HG03045 (cell line): Measurements from ENCODE around the gene QRICH1.

Experiments
- ATAC-seq: cut with Tn5 transposase; IDR thresholded peaks from one replicate; pipeline ENCODE4 v1.9.1; 2021; ENCODE audit warnings: mild to moderate bottlenecking, moderate library complexity; ENCODE audit not compliant: unreplicated experiment

Gene QRICH1

DNA sequence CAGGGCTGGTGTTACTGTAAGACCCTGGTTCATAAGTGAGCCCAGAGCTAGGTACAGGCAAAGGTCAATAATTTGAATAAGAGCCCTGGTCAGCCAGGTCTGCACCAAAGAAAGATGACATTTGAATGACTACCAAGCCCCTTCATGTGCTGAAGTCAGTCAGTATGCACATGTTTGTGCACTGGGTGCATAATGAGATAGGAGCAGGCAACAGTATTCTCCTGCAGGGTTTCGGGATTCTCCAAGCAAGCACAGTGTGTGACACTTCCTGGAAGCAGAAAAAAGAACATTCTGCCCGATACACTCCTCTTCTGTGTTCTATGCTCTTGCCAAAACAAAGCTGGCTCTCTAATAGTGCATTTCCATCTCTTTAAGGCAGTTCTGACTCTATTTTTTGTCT, 59.2 kb downstream of the QRICH1 start:
- ATAC-seq, result no peak

DNA sequence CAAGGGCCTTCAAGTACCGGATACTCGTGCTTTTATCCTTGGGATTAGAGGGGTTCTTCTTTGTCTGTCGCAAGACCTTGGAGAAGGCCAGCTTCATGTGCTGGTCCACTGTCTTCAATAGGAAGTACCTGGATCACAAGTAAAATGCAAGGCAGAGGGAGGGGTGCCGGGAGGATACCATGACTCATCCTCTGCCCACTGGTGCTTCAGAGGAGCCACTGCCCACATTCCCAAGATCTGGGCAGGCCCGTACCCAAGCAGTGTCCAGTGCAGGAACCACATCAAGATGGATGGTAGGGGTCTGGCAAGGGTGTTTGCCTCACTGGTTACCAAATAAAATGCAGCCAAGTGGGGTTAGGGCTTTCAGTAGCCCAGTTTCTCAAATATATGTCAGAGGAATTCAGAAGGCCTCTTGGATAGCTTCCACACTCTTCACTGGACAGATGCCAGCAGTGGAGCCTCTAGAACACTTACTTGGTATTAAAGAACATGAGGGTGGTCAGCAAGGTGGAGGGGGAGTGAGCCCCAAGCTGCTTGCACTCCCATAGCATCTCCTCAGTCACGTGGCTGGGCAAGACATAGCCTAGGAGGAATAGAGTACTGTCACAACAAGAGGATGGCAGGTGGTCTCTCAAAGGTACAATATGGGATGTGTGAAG, 61.1 kb downstream of the QRICH1 start:
- ATAC-seq, result no peak

GRCh38 chr3:49030321-49030720, 63.5 kb downstream of the QRICH1 start:
- ATAC-seq, result no peak

DNA sequence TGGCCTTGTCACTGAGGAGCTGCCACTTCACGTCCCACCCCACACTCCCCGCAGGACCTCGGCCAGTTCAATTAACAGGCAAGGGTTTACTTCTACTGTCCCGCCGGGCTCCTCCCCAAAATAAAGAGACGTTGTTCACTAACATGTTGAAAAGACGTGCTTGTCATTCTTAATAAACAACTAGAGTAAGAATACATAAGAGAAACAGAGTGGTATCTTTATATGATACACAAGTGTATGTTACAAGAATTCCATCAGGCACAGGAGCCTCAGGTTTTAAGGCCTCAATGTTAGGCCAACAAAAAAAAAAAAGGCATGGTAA, 64.3 kb downstream of the QRICH1 start:
- ATAC-seq, result no peak

DNA sequence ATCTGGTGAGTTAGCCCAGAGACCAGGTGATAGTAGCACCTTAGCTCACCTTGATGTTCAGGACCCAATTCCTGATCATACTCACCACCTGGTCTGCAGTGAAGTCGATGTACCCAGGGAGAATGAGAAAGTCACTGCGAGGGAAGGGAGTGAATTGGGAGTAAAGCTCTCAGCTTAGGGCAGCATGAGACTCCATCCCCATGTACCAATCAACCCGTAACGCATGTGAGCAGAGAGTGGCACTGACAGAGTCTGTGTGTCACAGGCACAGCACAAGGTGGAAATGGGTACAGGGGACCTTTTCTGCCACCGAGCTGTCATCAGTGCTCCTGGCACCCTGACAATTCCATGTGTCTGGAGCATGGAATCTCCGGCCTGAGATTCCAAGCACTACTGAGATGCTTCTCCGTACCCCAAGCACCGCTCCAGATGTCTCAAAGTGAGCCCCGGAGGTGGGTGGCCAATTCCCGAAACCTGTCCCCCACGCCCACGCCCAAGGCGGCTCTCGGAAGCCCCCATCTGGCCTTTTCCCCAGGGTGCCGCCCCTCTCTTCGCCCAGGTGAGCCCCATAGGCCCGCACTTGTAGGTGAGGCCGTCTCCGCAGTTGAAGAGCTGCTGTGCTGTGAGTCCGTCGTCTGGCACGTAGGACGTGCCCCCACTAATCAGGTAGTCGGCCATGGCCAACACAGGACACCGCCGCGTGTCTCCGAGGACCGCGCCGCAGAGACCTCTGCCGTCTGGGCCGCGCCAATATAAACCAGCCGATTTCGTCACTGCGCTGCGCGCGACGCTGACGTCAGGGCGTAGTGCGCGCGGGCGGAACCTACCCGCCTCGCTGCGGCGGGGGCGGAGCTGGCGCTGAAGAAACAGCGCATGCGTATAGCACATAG, 65.0 kb downstream of the QRICH1 start, which contains the start of gene IMPDH2:
Gene IMPDH2 (minus strand): TSS at position 726 of the 890 bp plus-strand sequence. CDS start 48 bp downstream, at position 678.
- ATAC-seq, result peak; percentile 90

GRCh38 chr3:49028298-49028672, 65.6 kb downstream of the QRICH1 start:
- no peak for ATAC-seq

- ATAC-seq, result no peak
Observed at GRCh38 chr3:49027634-49028033, 66.2 kb downstream of the QRICH1 start.

DNA sequence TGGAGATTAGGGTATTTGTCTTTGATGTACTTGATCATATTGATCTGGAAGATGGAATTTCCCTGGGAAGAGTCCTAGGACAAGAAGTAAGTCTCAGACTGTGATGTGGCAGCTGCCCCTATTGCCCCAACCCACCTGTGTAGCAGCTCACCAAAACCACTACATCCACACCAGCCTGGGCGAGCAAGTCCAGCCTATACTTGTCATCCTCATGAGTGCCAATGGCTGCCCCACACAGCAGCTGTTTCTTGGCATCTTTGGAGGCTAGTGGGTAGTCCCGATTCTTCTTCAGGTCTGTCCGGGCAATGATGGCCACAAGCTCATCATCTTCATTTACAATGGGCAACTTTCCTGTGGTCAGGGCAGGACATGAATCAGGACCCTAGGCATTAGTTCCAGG, 67.3 kb downstream of the QRICH1 start:
- ATAC-seq, result no peak

GRCh38 chr3:49025793-49026520, 67.9 kb downstream of the QRICH1 start:
- ATAC-seq, result no peak

DNA sequence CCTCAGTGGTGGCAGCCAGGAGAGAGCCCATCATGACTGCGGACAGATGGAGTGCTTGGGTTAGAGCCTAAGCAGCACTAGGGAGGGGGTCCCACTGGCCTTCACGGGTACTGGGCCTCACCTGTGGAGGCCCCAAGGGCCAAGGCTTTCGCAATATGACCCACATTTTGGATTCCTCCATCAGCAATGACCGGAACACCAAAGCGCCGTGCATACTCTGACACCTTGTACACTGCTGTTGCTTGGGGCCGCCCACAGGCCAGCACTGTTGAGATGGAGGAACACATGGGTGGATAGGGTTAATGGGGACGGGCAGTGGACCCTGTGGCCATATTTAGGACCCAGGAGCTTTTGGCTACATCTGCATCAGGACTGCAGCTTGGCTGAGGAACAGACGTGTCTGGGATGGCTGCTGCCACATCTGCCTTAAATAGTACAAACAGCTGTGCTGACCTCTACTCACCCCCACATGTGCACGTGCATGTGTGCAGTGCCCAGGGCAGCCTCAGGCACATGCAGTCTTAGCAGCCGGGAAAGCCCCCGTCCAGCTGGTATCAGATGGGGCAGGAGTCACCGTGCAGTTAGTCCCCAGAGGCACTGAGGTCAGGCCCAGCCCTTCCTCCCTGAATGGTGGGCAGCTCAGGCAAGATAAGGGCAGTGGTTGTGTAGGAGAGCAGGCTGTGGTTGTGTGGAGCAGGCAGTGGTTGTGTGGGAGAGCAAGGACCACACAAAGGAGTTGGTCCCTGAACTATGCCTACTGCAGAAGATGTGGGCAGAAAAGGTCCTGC, 68.7 kb downstream of the QRICH1 start:
- ATAC-seq, result no peak

GRCh38 chr3:49024449-49024848, 69.4 kb downstream of the QRICH1 start:
- ATAC-seq, result no peak

DNA sequence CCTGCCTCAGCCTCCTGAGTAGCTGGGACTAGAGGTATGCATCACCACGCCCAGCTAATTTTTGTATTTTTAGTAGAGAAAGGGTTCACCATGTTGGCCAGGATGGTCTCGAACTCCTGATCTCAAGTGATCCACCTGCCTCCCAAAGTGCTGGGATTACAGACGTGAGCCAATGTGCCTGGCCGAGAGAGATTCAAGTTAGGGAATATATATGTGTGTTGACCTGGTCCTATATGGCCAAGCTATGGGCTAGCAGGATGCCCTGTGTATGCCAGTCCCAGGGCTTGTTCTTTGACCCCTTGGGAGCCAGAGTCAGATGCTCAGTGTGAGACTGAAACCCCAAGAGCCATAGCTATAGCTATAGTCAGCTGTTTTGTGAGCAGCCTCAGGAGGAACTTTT, 70.1 kb downstream of the QRICH1 start:
- ATAC-seq, result no peak

GRCh38 chr3:49022688-49023171, 71.1 kb downstream of the QRICH1 start:
- no peak for ATAC-seq

GRCh38 chr3:49021813-49022687, 71.8 kb downstream of the QRICH1 start, which contains the start of gene NDUFAF3:
NDUFAF3 (plus strand) TSS chr3:49022121; CDS start chr3:49022145, 24 bp downstream.
- peak; percentile 50 for ATAC-seq

GRCh38 chr3:49021213-49021812, 72.6 kb downstream of the QRICH1 start:
- ATAC-seq, result peak; percentile 54

DNA sequence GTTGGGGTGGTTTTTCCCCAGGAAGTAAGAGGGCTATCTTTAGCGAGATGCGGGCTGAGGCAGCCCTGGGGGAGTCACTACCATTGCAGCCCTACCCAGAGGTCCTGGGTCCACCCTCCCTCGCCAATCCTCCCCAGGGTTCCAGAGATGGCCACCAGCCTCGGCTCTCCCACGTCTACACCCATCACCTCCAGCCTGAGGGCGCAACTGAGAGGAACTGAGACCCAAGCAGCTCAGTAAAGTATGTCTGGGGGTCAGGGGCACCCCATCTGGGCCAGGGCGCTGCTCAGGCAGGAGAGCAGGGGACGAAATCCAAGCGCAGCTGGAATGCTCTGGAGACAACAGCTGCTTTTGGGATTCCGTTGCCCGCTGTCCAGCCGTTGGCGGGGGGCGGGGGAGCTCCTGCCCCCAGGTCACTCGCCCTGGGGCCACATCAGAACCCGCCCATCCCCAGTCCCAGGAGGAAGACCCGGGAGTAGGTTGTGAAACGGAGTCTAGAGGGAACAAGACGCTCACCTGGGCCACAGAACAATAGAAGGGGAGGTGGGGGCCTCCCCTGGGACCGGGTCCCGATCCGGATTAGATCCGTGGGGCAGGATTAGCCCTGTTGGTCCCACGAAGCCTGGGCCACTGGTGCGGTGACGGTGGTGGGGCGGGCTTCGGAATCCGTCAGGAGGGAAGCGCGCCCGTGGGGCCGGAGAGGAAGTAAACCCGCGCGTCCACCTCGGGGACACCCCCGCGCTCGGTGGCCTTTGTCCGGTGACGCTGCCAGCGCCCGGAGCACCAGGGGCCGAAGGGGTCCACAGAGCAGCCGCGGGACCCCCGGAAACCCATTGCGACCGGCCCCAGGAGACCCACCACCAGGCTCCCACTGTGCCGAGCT, 73.3 kb downstream of the QRICH1 start:
- peak; percentile 6 for ATAC-seq

DNA sequence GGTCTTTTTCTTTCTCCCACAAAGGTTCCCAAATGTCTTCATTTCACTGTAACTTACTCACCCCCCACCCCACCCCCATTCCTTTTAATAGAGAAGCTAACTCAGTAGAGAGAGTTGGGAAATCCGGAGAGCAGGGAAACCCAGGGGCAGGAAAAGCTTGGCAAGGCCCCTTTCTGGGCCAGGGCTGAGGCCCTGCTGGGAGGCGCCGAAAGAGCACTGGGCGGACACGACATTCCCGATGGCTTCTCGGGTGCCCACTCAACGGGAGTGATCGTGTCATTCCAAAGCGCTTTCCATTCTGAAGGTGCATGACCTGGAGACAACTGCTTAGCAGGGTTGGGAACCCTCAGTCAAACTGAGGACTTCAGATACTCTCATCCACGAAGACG, 73.9 kb downstream of the QRICH1 start:
- ATAC-seq, result no peak

DNA sequence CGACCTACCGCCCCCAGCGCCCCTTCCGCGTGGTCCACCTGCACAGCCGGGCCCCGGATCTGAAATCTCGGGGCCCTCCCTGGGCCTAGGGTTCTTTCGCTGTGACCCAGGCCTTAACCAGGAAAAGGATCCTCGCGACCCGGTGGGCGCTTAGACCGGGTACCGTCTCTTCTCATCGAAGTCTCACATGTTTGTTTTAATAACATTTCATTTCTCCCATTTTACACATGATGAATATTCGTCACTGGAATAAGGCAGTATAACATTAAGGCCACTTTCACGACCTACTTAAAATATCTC, 75.2 kb downstream of the QRICH1 start:
- ATAC-seq, result no peak
